ENCODE measurements around the gene TSPYL2.

The TSPYL2 gene

DNA sequence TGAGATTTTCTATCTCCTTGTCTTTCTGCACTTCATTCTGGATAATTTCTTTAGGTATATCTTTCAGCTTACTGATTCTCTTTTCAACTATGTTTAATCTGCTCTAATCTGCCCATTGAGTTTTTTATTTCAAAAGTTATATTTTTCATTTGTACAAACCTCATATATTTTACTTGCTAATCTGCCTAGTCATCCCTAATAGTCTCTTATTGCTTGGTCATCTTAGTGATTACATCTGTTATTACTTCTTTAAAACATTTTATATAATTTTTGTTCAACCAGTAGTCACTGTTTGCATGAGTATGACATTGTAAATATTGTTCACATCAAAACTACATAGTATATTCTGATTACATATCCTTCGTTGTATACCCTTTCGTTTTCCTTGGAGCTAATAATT, 44.2 kb downstream of the TSPYL2 start:
- no peak for DNase-seq

GRCh38 chrX:53128097-53128749, 46.1 kb downstream of the TSPYL2 start:
- no peak for DNase-seq

DNA sequence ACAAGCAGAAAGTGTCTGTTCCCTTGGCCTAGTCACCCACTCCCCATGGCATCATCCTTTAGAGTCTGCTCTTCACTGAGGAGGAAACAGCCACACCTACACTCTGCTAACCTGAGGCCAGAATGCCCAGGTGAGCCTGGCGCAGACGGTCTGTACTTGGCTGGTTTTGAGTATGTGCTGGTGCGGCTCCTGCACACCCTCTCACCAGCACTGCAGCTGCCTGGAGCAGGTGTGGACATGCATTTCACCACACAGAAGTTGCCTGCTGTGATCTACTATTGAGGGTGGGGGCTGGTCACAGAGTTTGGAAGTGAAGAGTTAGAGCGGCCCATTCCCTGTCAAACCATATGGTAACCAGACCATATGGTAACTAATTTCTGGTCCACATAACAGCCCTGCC, 51.2 kb downstream of the TSPYL2 start:
- no peak for DNase-seq

DNA sequence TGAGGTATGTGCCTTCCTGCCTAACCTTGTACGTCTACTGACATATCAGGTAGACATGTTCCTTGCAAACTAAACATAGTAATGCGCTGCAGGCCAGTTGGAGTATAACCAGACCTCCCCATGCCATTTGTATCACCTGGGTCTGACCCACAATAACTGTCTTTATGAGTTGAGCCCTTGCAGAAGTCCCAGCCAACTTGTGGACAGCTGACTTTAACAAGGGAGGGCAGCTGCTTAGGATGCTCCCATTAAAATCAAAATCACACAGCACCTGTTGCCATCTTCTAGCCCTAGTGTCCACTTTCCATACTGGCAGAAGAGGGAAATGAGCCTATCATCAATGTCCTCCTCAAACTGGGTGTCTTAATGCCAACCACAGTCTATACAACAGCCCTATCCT, 53.4 kb downstream of the TSPYL2 start:
- DNase-seq, result no peak
